Measurements from ENCODE around the gene ZNF786.

ZNF786 gene

GRCh38 chr7:149126662-149127266 lies 36.2 kb upstream of the ZNF786 start:
- Histone ChIP-seq H3K36me3 (peaks cover 27% of the 10 kb centered on the region), H3K9me3 (ENCODE audit: severe bottlenecking) (peaks cover 8% of the 10 kb centered on the region), H3K27me3 (ENCODE audit: insufficient read depth, low read depth, severe bottlenecking) (no peaks in the 10 kb centered on the region), H3K4me3 (ENCODE audit: low read depth, low read length) (peak overlapping the region; percentile 63), H3K27ac (peak overlapping the region; percentile 90)
- DNase-seq = peak; percentile 66
- no peak for TF ChIP-seq CTCF (IDR thresholded peaks at IDR 0.05; ENCODE audit: low read depth, low read length)

GRCh38 chr7:149125863-149126661 lies 35.5 kb upstream of the ZNF786 start, which contains the start of gene ZNF425:
Gene ZNF425 (minus strand): TSS chr7:149126324. CDS start chr7:149126213, 111 bp downstream.
- Histone ChIP-seq H3K36me3 (peaks cover 23% of the 10 kb centered on the region), H3K4me3 (ENCODE audit: low read depth, low read length) (peak within 1 kb of the TSS; percentile 63), H3K9me3 (ENCODE audit: severe bottlenecking) (peaks cover 8% of the 10 kb centered on the region), H3K27ac (peak within 1 kb of the TSS; percentile 90), H3K27me3 (ENCODE audit: insufficient read depth, low read depth, severe bottlenecking) (no peaks in the 10 kb centered on the region)
- TF ChIP-seq CTCF (IDR thresholded peaks at IDR 0.05; ENCODE audit: low read depth, low read length) = peak; percentile 88
- peak; percentile 92 for DNase-seq

GRCh38 chr7:149125189-149125862 lies 34.8 kb upstream of the ZNF786 start:
- Histone ChIP-seq H3K9me3 (ENCODE audit: severe bottlenecking) (peaks cover under 1% of the 10 kb centered on the region), H3K4me3 (ENCODE audit: low read depth, low read length) (peak overlapping the region; percentile 63), H3K27ac (peak overlapping the region; percentile 90), H3K36me3 (peaks cover 17% of the 10 kb centered on the region), H3K27me3 (ENCODE audit: insufficient read depth, low read depth, severe bottlenecking) (no peaks in the 10 kb centered on the region)
- TF ChIP-seq CTCF (IDR thresholded peaks at IDR 0.05; ENCODE audit: low read depth, low read length) = no peak
- no peak for DNase-seq

GRCh38 chr7:149109969-149110368 lies 19.5 kb upstream of the ZNF786 start:
- no peak for TF ChIP-seq CTCF (IDR thresholded peaks at IDR 0.05; ENCODE audit: low read depth, low read length)
- Histone ChIP-seq H3K36me3 (no peaks in the 10 kb centered on the region), H3K27me3 (ENCODE audit: insufficient read depth, low read depth, severe bottlenecking) (no peaks in the 10 kb centered on the region), H3K9me3 (ENCODE audit: severe bottlenecking) (no peaks in the 10 kb centered on the region), H3K27ac (no peak overlapping the region), H3K4me3 (ENCODE audit: low read depth, low read length) (no peak overlapping the region)
- no peak for DNase-seq

GRCh38 chr7:149104749-149105148 lies 14.2 kb upstream of the ZNF786 start:
- Histone ChIP-seq H3K36me3 (no peaks in the 10 kb centered on the region), H3K27ac (no peak overlapping the region), H3K9me3 (ENCODE audit: severe bottlenecking) (no peaks in the 10 kb centered on the region), H3K27me3 (ENCODE audit: insufficient read depth, low read depth, severe bottlenecking) (no peaks in the 10 kb centered on the region), H3K4me3 (ENCODE audit: low read depth, low read length) (no peak overlapping the region)
- DNase-seq = no peak
- TF ChIP-seq CTCF (IDR thresholded peaks at IDR 0.05; ENCODE audit: low read depth, low read length) = no peak

Data from WERI-Rb-1 (cell line).